GM15510 (cell line): ENCODE results near the gene SPART.

Experiments
- POLR2A ChIP-seq: IDR thresholded peaks from 3 replicates; pipeline ENCODE4 v1.6.1; 2011; ENCODE audit warnings: borderline replicate concordance; ENCODE audit not compliant: insufficient read length; ENCODE audit errors: extremely low read depth

SPART gene

DNA sequence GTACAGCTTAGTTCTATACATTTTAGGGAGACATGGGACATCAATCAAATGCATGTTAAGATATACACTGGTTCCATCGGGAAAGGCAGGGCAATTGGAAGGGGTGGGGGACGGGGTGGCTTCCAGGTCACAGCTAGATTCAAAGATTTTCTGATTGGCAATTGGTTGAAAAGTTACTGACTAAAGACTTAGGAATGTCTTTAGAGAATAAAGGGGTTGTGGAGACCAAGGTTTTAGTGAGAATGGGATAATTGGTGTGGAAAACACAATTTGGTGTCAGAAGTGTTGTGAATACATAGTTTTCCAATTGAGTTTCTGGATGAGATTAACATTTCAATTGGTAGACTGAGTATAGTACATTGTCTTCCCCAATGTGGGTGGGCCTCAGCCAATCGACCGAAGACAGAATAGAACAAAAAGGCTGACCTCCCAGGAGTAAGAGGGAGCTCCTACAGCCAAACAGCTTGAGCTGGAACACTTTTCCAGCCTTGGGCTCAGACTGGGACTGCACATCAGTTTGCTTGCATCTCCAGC, 47.6 kb downstream of the SPART start:
- no peak for TF ChIP-seq POLR2A

GRCh38 chr13:36297366-36298338, 48.5 kb downstream of the SPART start, which contains the start of gene CCDC169:
CCDC169 (minus strand) TSS chr13:36297814; CDS start chr13:36297719, 95 bp downstream.
- TF ChIP-seq POLR2A = no peak

DNA sequence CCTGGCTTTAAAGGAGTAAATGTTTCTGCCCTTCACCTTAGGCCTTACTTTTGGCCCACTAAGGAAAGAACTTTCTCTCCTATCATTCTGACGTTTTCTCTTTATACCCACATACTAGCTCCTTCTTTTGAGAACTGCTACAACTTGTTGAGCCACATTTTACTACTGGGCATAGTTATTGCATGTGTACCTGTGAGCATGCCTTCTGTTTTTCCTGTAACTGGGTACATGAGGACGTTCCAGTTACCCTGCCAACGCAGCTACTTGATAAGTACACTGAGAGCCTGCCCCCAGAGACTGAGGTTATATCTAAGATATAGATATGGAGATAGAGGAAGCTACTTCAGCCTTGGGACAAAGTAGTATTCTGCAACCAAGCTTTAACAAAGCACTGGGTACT, 52.1 kb downstream of the SPART start:
- no peak for TF ChIP-seq POLR2A

DNA sequence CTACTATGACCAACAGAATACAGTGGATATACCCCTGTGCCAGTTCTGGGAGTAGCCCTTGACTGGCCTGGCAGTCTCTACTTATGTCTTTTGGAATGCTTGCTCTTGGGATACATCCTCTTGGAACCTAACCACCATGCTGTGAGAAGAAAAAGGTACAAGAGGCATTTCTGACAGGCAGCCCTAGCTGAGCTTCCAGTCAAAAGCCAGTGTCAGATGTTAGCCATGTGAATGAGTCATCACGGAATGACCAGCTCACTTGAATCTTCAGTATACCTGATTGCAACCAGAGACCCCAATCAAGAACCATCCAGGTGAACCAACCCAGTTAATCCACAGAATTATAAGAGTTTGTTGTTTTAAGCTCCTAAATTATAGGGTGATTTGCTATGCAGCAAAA, 52.7 kb downstream of the SPART start:
- no peak for TF ChIP-seq POLR2A

- no peak for TF ChIP-seq POLR2A
Observed at GRCh38 chr13:36288794-36289391, 57.3 kb downstream of the SPART start.

DNA sequence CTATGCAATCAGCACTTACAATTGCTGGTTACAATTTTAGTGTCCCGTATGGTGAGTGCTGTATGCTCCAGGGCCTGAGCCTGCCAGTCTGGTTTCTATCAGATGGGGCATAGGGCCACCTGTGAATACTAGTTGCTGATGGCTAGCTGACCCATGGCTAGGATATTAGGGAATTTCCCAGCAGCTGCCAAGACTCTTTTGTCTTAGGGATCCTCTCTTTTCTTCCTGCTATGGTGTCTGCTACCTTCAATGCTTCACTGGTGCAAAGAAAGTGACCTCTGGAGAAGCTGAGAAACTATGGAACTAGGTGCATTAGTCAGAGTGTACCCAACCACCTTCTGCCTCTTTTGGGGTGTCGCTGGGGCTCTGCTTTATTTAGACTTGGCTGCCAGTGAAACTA, 60.2 kb downstream of the SPART start:
- TF ChIP-seq POLR2A = no peak

- no peak for TF ChIP-seq POLR2A
Observed at GRCh38 chr13:36282821-36283432, 63.3 kb downstream of the SPART start.

DNA sequence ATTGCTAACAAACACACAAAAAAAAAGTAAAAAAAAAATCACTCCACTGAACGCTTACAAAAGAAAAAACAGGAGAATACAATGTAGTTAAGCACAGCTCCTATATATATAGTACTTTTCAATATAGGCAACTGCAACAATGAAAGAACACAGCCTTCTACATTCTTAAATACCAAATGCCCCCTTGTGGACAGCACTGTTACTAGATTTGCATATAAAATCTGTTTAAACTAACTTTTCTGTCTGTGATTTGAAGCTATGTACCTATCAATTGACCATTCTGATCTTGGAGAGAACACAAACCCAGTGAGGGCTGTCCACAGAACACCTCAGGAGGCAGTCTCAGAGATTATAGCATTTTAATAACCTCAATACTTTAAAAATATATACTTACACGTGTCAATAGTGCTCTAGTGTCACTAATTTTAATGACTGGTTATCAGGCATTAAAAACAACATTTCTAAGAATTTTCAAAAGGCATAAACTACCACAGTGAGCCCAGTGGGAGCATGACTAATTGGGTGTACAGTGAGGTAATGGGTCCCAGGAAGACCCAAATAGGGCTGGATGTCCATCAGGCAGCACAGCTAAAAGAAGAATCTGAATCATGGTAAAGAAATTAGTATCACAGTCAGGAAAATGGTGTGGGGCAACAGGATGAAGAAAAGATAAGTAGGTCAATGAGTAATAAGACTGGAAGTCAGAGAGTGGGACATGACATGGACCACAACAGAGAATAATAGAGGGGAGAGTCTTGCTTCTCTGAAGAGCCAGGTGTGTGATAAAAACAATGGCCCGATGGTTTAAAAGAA, 70.8 kb downstream of the SPART start:
- TF ChIP-seq POLR2A = no peak

GRCh38 chr13:36273431-36273830, 72.8 kb downstream of the SPART start:
- no peak for TF ChIP-seq POLR2A

GRCh38 chr13:36261976-36262375, 84.2 kb downstream of the SPART start:
- TF ChIP-seq POLR2A = no peak

- TF ChIP-seq POLR2A = no peak
Observed at GRCh38 chr13:36261011-36261410, 85.2 kb downstream of the SPART start.

- TF ChIP-seq POLR2A = no peak
Observed at GRCh38 chr13:36259361-36260137, 86.6 kb downstream of the SPART start.

- TF ChIP-seq POLR2A = no peak
Observed at GRCh38 chr13:36258831-36259230, 87.4 kb downstream of the SPART start.
